BLaER1 treated with 17β-estradiol and CSF1 and Interleukin-3, amounts not matched to agents 10 nM and 100 nM (cell line): ENCODE measurements around the gene GDAP1L1.

Source experiments
- H3K27ac ChIP-seq, 11 experiments: shearing (Covaris generic); formaldehyde crosslinking; 2 replicates each; pipeline ENCODE4 v1.8.1; 2022
- H3K27me3 ChIP-seq, 11 experiments: shearing (Covaris generic); formaldehyde crosslinking; 2 replicates each; pipeline ENCODE4 v1.8.1; 2022
- H3K36me3 ChIP-seq, 11 experiments: shearing (Covaris generic); formaldehyde crosslinking; 2 replicates each; pipeline ENCODE4 v1.8.1; 2022
- H3K4me1 ChIP-seq, 10 experiments: shearing (Covaris generic); formaldehyde crosslinking; 2 replicates each; pipeline ENCODE4 v1.8.1; 2022
- H3K4me2 ChIP-seq, 11 experiments: shearing (Covaris generic); formaldehyde crosslinking; 2 replicates each; pipeline ENCODE4 v1.8.1; 2022
- H3K4me3 ChIP-seq, 10 experiments: shearing (Covaris generic); formaldehyde crosslinking; 2 replicates each; pipeline ENCODE4 v1.8.1; 2022
- H3K9ac ChIP-seq, 11 experiments: shearing (Covaris generic); formaldehyde crosslinking; 2 replicates each; pipeline ENCODE4 v1.8.1; 2022
- H3K9me3 ChIP-seq, 11 experiments: shearing (Covaris generic); formaldehyde crosslinking; replicated peaks in 1 of 11; 2 replicates each; pipeline ENCODE4 v1.8.1; 2022
- H4K20me1 ChIP-seq, 11 experiments: shearing (Covaris generic); formaldehyde crosslinking; 2 replicates each; pipeline ENCODE4 v1.8.1; 2022
- Cebpa-rat ChIP-seq, 11 experiments: shearing (Covaris generic); IDR thresholded peaks; 2 replicates each; pipeline ENCODE4 v1.8.1; 2022

GDAP1L1 gene

GRCh38 chr20:44215125-44215524, 32.0 kb upstream of the GDAP1L1 start:
- Histone ChIP-seq H3K4me1 (peaks cover 22 to 40% (median 33%) of the 10 kb centered on the region in 10 experiments), H4K20me1 (peaks cover 0 to 4% (median under 1%) of the 10 kb centered on the region in 11 experiments; a peak in 12 of 22 replicates)
- no peak for TF ChIP-seq Cebpa-rat (IDR thresholded peaks at IDR 0.05)

GRCh38 chr20:44217342-44218092, 29.6 kb upstream of the GDAP1L1 start:
- TF ChIP-seq Cebpa-rat (IDR thresholded peaks at IDR 0.05) = no peak
- Histone ChIP-seq H3K4me1 (peaks cover 11 to 26% (median 21%) of the 10 kb centered on the region in 10 experiments), H3K4me2 (peak overlapping the region; percentile 25 to 67 (median 47); a peak in 21 of 22 replicates), H3K9me3 (no peaks in the 10 kb centered on the region), H3K9ac (peak overlapping the region in 3 of 11 experiments; percentile 4 to 33 (median 20); a peak in 1 of 22 replicates), H4K20me1 (no peaks in the 10 kb centered on the region), H3K4me3 (no peak overlapping the region), H3K27ac (no peak overlapping the region), H3K27me3 (no peaks in the 10 kb centered on the region), H3K36me3 (no peaks in the 10 kb centered on the region)

More at GRCh38 chr20:44215125-44215524, 32.0 kb upstream of the GDAP1L1 start:
- H3K4me3 ChIP-seq = no peak overlapping the region
- H3K9me3 ChIP-seq = no peaks in the 10 kb centered on the region
- no peak overlapping the region for H3K9ac ChIP-seq
- H3K27ac ChIP-seq = no peak overlapping the region; a peak in 1 of 22 replicates
- H3K36me3 ChIP-seq = no peaks in the 10 kb centered on the region
- H3K4me2 ChIP-seq = peak overlapping the region in 1 of 11 experiments; percentile 11; a peak in 1 of 22 replicates
- H3K27me3 ChIP-seq = no peaks in the 10 kb centered on the region

GRCh38 chr20:44218446-44218845, 28.7 kb upstream of the GDAP1L1 start:
- no peaks in the 10 kb centered on the region for H4K20me1 ChIP-seq
- H3K9me3 ChIP-seq = no peaks in the 10 kb centered on the region
- H3K4me1 ChIP-seq = peaks cover 11 to 25% (median 21%) of the 10 kb centered on the region in 10 experiments
- H3K36me3 ChIP-seq = no peaks in the 10 kb centered on the region
- H3K27me3 ChIP-seq = no peaks in the 10 kb centered on the region
- TF ChIP-seq Cebpa-rat (IDR thresholded peaks at IDR 0.05) = no peak
- H3K4me3 ChIP-seq = no peak overlapping the region
- H3K9ac ChIP-seq = no peak overlapping the region
- H3K27ac ChIP-seq = no peak overlapping the region
- H3K4me2 ChIP-seq = peak overlapping the region; percentile 25 to 67 (median 47); a peak in 20 of 22 replicates

- H3K27me3 ChIP-seq = no peaks in the 10 kb centered on the region
- H3K4me2 ChIP-seq = peak overlapping the region in 4 of 11 experiments; percentile 33 to 67 (median 56); a peak in 8 of 22 replicates
- TF ChIP-seq Cebpa-rat (IDR thresholded peaks at IDR 0.05) = no peak
- H3K36me3 ChIP-seq = no peaks in the 10 kb centered on the region
- no peaks in the 10 kb centered on the region for H4K20me1 ChIP-seq
- H3K27ac ChIP-seq = no peak overlapping the region
- H3K4me3 ChIP-seq = no peak overlapping the region
- H3K9me3 ChIP-seq = no peaks in the 10 kb centered on the region
- peak overlapping the region in 2 of 11 experiments; percentile 19 to 43; a peak in 3 of 22 replicates for H3K9ac ChIP-seq
- H3K4me1 ChIP-seq = peaks cover 11 to 25% (median 21%) of the 10 kb centered on the region in 10 experiments
Observed at GRCh38 chr20:44219170-44219730, 27.9 kb upstream of the GDAP1L1 start.

- TF ChIP-seq Cebpa-rat (IDR thresholded peaks at IDR 0.05) = no peak
Observed at GRCh38 chr20:44219791-44220190, 27.3 kb upstream of the GDAP1L1 start.

GRCh38 chr20:44221368-44221954, 25.6 kb upstream of the GDAP1L1 start:
- no peak overlapping the region for H3K27ac ChIP-seq
- no peaks in the 10 kb centered on the region for H3K36me3 ChIP-seq
- H3K4me1 ChIP-seq = peaks cover 11 to 25% (median 20%) of the 10 kb centered on the region in 10 experiments
- H3K27me3 ChIP-seq = no peaks in the 10 kb centered on the region
- H4K20me1 ChIP-seq = no peaks in the 10 kb centered on the region
- no peak overlapping the region for H3K9ac ChIP-seq
- no peaks in the 10 kb centered on the region for H3K9me3 ChIP-seq
- no peak overlapping the region for H3K4me2 ChIP-seq
- H3K4me3 ChIP-seq = no peak overlapping the region
- TF ChIP-seq Cebpa-rat (IDR thresholded peaks at IDR 0.05) = no peak

More at GRCh38 chr20:44219791-44220190, 27.3 kb upstream of the GDAP1L1 start:
- H3K27ac ChIP-seq = no peak overlapping the region
- H4K20me1 ChIP-seq = no peaks in the 10 kb centered on the region
- H3K9me3 ChIP-seq = no peaks in the 10 kb centered on the region
- H3K36me3 ChIP-seq = no peaks in the 10 kb centered on the region
- no peak overlapping the region for H3K4me2 ChIP-seq
- H3K4me3 ChIP-seq = no peak overlapping the region
- peak overlapping the region in 2 of 11 experiments; percentile 19 to 43; a peak in 2 of 22 replicates for H3K9ac ChIP-seq
- no peaks in the 10 kb centered on the region for H3K27me3 ChIP-seq
- H3K4me1 ChIP-seq = peaks cover 11 to 25% (median 21%) of the 10 kb centered on the region in 10 experiments

- H3K9ac ChIP-seq = no peak overlapping the region
- peaks cover 11 to 25% (median 20%) of the 10 kb centered on the region in 10 experiments for H3K4me1 ChIP-seq
- H3K27me3 ChIP-seq = no peaks in the 10 kb centered on the region
- no peak overlapping the region for H3K4me3 ChIP-seq
- TF ChIP-seq Cebpa-rat (IDR thresholded peaks at IDR 0.05) = no peak
- no peaks in the 10 kb centered on the region for H3K9me3 ChIP-seq
- no peak overlapping the region for H3K27ac ChIP-seq
- no peaks in the 10 kb centered on the region for H4K20me1 ChIP-seq
- no peaks in the 10 kb centered on the region for H3K36me3 ChIP-seq
- H3K4me2 ChIP-seq = no peak overlapping the region
Observed at GRCh38 chr20:44222027-44222426, 25.1 kb upstream of the GDAP1L1 start.

- H3K9ac ChIP-seq = no peak overlapping the region
- no peaks in the 10 kb centered on the region for H3K36me3 ChIP-seq
- no peak for TF ChIP-seq Cebpa-rat (IDR thresholded peaks at IDR 0.05)
- no peak overlapping the region for H3K27ac ChIP-seq
- no peaks in the 10 kb centered on the region for H3K9me3 ChIP-seq
- H3K4me2 ChIP-seq = no peak overlapping the region
- no peaks in the 10 kb centered on the region for H3K27me3 ChIP-seq
- no peak overlapping the region for H3K4me3 ChIP-seq
- H3K4me1 ChIP-seq = peaks cover 8 to 20% (median 16%) of the 10 kb centered on the region in 10 experiments
- H4K20me1 ChIP-seq = no peaks in the 10 kb centered on the region
Observed at GRCh38 chr20:44222633-44223368, 24.3 kb upstream of the GDAP1L1 start.

- Histone ChIP-seq H3K27me3 (no peaks in the 10 kb centered on the region), H3K4me2 (no peak overlapping the region), H3K4me1 (peaks cover 0 to 11% (median 7%) of the 10 kb centered on the region in 10 experiments; a peak in 15 of 20 replicates), H3K9ac (no peak overlapping the region), H3K4me3 (no peak overlapping the region), H3K9me3 (no peaks in the 10 kb centered on the region), H3K27ac (no peak overlapping the region), H4K20me1 (no peaks in the 10 kb centered on the region), H3K36me3 (no peaks in the 10 kb centered on the region)
- no peak for TF ChIP-seq Cebpa-rat (IDR thresholded peaks at IDR 0.05)
Observed at GRCh38 chr20:44223721-44224120, 23.4 kb upstream of the GDAP1L1 start.
